Spleen (tissue), 11 donors: ENCODE results near the gene ADGRE2. TPM values are rescaled to one million over a fixed set of nuclear protein-coding genes. Genes with fewer than 3 reads are reported as not detected.

Experiments
- DNase-seq: peaks from one replicate; pipeline ENCODE4 v3.0.0-alpha.2; 2020
- H3K27ac ChIP-seq, 8 donors: fragments of 200-600 bp; sonication (generic) in 7 of 8; 1 replicate in 4 of 8; 2 replicates in 4 of 8; pipeline versions ENCODE4 v1.5.0 to v1.8.0; 2016 to 2021; ENCODE audit warnings: inconsistent platforms in 4 of 8, mild to moderate bottlenecking in 4 of 8, moderate library complexity in 1 of 8
- H3K27me3 ChIP-seq, 7 donors: fragments of 200-600 bp; sonication (generic) in 6 of 7; replicated peaks in 1 of 7; 1 replicate in 4 of 7; 2 replicates in 3 of 7; pipeline versions ENCODE4 v1.5.0 to v1.8.0; 2016 to 2021; ENCODE audit warnings: inconsistent platforms in 3 of 7, mild to moderate bottlenecking in 1 of 7
- H3K36me3 ChIP-seq, 6 donors: fragments of 200-600 bp; sonication (generic) in 5 of 6; 1 replicate in 4 of 6; 2 replicates in 2 of 6; pipeline versions ENCODE4 v1.5.0 to v1.8.0; 2016 to 2021; ENCODE audit warnings: inconsistent platforms in 2 of 6
- H3K4me1 ChIP-seq, 6 donors: fragments of 200-600 bp; sonication (generic) in 5 of 6; 1 replicate in 3 of 6; 2 replicates in 3 of 6; pipeline versions ENCODE4 v1.5.0 to v1.8.0; 2016 to 2021; ENCODE audit warnings: inconsistent platforms in 3 of 6
- H3K4me3 ChIP-seq, 8 donors: fragments of 200-600 bp; sonication (generic) in 7 of 8; 1 replicate in 4 of 8; 2 replicates in 4 of 8; pipeline versions ENCODE4 v1.5.0 to v1.8.0; 2016 to 2021; ENCODE audit warnings: inconsistent platforms in 4 of 8, mild to moderate bottlenecking in 4 of 8, moderate library complexity in 2 of 8
- H3K9me3 ChIP-seq, 8 donors: fragments of 200-600 bp; sonication (generic) in 7 of 8; 1 replicate in 4 of 8; 2 replicates in 4 of 8; pipeline versions ENCODE4 v1.5.0 to v1.8.0; 2016 to 2021; ENCODE audit warnings: inconsistent platforms in 4 of 8
- POLR2A ChIP-seq, 3 donors: fragments of 450-650 bp; IDR thresholded peaks; one replicate each; pipeline ENCODE4 v1.5.1; 2017; ENCODE audit warnings: antibody characterized with exemption in 3 of 3, mild to moderate bottlenecking in 1 of 3
- POLR2AphosphoS5 ChIP-seq, 3 donors: sonication (generic); formaldehyde crosslinking; IDR thresholded peaks; one replicate each; pipeline ENCODE4 v1.5.1; 2017; ENCODE audit warnings: antibody characterized with exemption in 3 of 3
- WGBS, 5 donors: extraction: QIAGEN DNeasy Blood & Tissue Kit in 3 of 5; methylation state at CpG; one replicate each; pipeline versions ENCODE4 v1.1.5 to v1.1.7; 2013 to 2018; 5-methylcytosine and 5-hydroxymethylcytosine counted together
- intact Hi-C: fragments of 100-400 bp; cut with DNase I; formaldehyde crosslinking; loops from one replicate; pipeline ENCODE4 v1.15.0; 2023; ENCODE audit warnings: low total_unique reads
- polyA plus RNA-seq, 3 donors: library from polyadenylated mRNA; stranded (reverse); fragments of 200-250 nt; gene quantifications; one replicate each; pipeline ENCODE4 v1.2.1, GENCODE V29; 2013
- total RNA-seq, 7 donors: library from RNA; depleted of rRNA in 3 of 7; stranded (reverse); fragments of >200 nt in 3 of 7; fragmentation: NEBNext Ultra II Directional in 4 of 7; extraction: Animal tissue kit (Norgen Biotek cat#: 25700) in 4 of 7; gene quantifications; one replicate each; pipeline versions ENCODE4 v1.1.0 to v1.2.1, GENCODE V29; 2016 to 2021
- TF ChIP-seq, protein P1 (sequence below), 11 experiments: fragments of 200-600 bp in 7 of 11; fragments of 450-650 bp in 4 of 11; sonication (generic) in 4 of 11; IDR thresholded peaks in 8 of 11; conservative IDR thresholded peaks in 3 of 11; 1 replicate in 7 of 11; 2 replicates in 4 of 11; pipeline versions ENCODE4 v1.4.0 to v1.8.0; 2016 to 2021; ENCODE audit warnings: antibody characterized with exemption in 11 of 11, inconsistent platforms in 4 of 11, mild to moderate bottlenecking in 1 of 11
- donor health status: healthy with polysubstance abuse.
- donor health status: DM: no; HTN: no; CAD: no; lungs with moderate emphysema.
- donor health status: DM: no; HTN: no; CAD: no.
- donor health status: Bipolar disorder and iron deficiency.
- donor health status: healthy.
- donor health status: DM: no; HTN: no; CAD: no.
- donor health status: DM: yes; HTN: yes; CAD: no.

ADGRE2 gene
- total and polyA plus RNA-seq, 10 donors = 4.0 to 183 (median 78.9) TPM

DNA sequence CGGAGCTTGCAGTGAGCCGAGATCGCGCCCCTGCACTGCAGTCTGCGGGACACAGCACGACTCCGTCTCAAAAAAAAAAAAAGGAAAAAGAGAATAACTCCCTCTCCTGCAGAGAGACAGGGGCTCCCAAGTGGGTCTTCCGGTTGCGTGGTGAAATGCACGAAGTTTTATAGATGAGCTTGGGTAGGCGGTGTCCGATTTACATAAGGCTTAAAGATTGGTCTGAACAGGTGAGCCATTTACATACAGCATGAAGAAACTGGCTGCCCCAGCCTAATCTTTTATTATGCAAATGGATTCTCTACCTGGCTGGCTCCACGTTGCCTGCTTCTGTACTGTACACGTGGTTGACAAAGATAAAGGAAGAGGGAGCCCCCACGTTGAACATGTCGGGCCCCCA, 19.5 kb downstream of the ADGRE2 start:
- Histone ChIP-seq H3K36me3 (peaks cover 0 to 95% (median 5%) of the 10 kb centered on the region in 6 donors), H3K4me3 (no peak overlapping the region), H3K27ac (no peak overlapping the region), H3K4me1 (no peaks in the 10 kb centered on the region), H3K27me3 (peaks cover 0 to 5% (median 0%) of the 10 kb centered on the region in 7 donors), H3K9me3 (no peaks in the 10 kb centered on the region)
- TF ChIP-seq POLR2A (IDR thresholded peaks at IDR 0.05) (no peak), POLR2AphosphoS5 (IDR thresholded peaks at IDR 0.05) (no peak)
- TF ChIP-seq, protein P1, sequence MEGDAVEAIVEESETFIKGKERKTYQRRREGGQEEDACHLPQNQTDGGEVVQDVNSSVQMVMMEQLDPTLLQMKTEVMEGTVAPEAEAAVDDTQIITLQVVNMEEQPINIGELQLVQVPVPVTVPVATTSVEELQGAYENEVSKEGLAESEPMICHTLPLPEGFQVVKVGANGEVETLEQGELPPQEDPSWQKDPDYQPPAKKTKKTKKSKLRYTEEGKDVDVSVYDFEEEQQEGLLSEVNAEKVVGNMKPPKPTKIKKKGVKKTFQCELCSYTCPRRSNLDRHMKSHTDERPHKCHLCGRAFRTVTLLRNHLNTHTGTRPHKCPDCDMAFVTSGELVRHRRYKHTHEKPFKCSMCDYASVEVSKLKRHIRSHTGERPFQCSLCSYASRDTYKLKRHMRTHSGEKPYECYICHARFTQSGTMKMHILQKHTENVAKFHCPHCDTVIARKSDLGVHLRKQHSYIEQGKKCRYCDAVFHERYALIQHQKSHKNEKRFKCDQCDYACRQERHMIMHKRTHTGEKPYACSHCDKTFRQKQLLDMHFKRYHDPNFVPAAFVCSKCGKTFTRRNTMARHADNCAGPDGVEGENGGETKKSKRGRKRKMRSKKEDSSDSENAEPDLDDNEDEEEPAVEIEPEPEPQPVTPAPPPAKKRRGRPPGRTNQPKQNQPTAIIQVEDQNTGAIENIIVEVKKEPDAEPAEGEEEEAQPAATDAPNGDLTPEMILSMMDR (IDR thresholded peaks at IDR 0.05 in 8 of 11, conservative IDR thresholded peaks at IDR 0.05 in 3 of 11) = no peak
- intact Hi-C loops = no loop called here
- DNase-seq = peak; percentile 23
- 52 to 78% (median 71%) methylated on average over 14 to 16 of the region's 16 CpGs for WGBS, 5 donors

DNA sequence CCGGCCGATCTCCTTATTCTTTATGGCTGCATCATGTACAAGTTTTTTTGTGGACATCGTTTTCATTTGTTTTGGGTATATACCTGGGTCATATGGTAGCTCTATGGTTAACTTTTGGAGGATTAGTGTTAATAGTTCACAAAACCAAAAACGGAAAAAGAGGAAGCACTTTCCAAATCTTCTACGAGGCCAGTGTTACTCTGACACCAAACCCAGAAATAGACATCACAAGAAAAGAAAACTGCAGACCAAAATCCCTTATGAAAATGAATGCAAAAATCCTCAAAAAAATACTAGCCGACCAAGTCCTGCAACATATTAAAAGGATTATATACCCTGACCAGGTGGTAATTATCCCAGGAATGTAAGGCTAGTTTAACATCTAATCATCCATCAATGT, 29.8 kb downstream of the ADGRE2 start:
- TF ChIP-seq POLR2AphosphoS5 (IDR thresholded peaks at IDR 0.05) (no peak), POLR2A (IDR thresholded peaks at IDR 0.05) (no peak)
- TF ChIP-seq, protein P1 (IDR thresholded peaks at IDR 0.05 in 8 of 11, conservative IDR thresholded peaks at IDR 0.05 in 3 of 11) = no peak
- Histone ChIP-seq H3K9me3 (no peaks in the 10 kb centered on the region), H3K4me1 (no peaks in the 10 kb centered on the region), H3K36me3 (peaks cover 0 to 88% (median 2%) of the 10 kb centered on the region in 6 donors), H3K27me3 (no peaks in the 10 kb centered on the region), H3K4me3 (no peak overlapping the region), H3K27ac (no peak overlapping the region)
- no peak for DNase-seq
- WGBS, 5 donors = 56 to 76% (median 65%) methylated on average over 6 of the region's 6 CpGs
- intact Hi-C loops = no loop called here

DNA sequence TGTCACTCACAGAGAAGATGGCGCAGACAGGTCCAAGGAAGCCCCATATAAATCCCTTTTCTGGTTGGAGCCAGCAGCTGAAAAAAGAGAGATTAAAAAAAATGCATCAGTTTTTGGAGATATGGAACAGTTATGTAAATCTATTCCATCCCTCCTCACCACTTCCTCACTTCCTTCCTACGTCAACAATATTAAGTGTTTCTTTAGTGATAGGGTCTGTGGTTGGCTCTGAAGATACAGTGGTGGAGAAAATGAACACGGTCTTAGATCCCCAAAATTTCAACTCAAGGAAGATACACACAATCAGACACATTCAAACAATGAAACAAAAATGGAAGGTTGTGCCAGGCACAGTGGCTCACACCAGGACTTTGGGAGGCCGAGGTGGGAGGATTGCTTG, 31.5 kb downstream of the ADGRE2 start:
- Histone ChIP-seq H3K4me1 (no peaks in the 10 kb centered on the region), H3K27ac (no peak overlapping the region), H3K4me3 (no peak overlapping the region), H3K27me3 (no peaks in the 10 kb centered on the region), H3K9me3 (no peaks in the 10 kb centered on the region), H3K36me3 (peaks cover 0 to 88% (median 7%) of the 10 kb centered on the region in 6 donors)
- no peak for TF ChIP-seq POLR2AphosphoS5 (IDR thresholded peaks at IDR 0.05)
- intact Hi-C loops = no loop called here
- DNase-seq = no peak
- WGBS, 5 donors = 63 to 74% (median 65%) methylated on average over 4 of the region's 4 CpGs

DNA sequence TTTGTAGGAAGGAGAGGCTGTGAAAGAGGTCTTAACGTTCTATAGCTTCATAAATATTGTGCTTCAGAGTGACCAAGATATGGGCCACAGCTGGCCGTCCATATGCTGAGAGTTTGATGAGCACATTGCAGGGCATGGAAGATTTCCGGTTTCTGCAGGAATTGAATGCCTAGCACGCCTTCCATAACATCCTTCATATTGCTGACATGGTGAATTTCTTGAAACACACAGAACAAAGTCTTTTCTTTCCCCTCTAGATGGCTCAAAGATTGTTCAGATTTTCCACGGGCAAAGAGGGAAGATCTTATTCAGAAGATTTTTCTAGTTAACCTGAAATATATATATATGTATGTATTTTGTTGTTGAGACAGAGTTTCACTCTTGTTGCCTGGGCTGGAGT, 42.4 kb downstream of the ADGRE2 start:
- TF ChIP-seq, protein P1 (IDR thresholded peaks at IDR 0.05 in 8 of 11, conservative IDR thresholded peaks at IDR 0.05 in 3 of 11) = no peak
- no peak for TF ChIP-seq POLR2A (IDR thresholded peaks at IDR 0.05)
- no peak overlapping the region for H3K4me3 ChIP-seq
- DNase-seq = no peak
- intact Hi-C loops = no loop called here
- 68 to 88% (median 72%) methylated on average over 5 of the region's 5 CpGs for WGBS, 5 donors
- H3K27ac ChIP-seq = no peak overlapping the region
- H3K9me3 ChIP-seq = peaks cover 0 to 16% (median 0%) of the 10 kb centered on the region in 8 donors
- H3K27me3 ChIP-seq = no peaks in the 10 kb centered on the region
- peaks cover 0 to 63% (median 0%) of the 10 kb centered on the region in 6 donors for H3K36me3 ChIP-seq
- H3K4me1 ChIP-seq = no peaks in the 10 kb centered on the region

DNA sequence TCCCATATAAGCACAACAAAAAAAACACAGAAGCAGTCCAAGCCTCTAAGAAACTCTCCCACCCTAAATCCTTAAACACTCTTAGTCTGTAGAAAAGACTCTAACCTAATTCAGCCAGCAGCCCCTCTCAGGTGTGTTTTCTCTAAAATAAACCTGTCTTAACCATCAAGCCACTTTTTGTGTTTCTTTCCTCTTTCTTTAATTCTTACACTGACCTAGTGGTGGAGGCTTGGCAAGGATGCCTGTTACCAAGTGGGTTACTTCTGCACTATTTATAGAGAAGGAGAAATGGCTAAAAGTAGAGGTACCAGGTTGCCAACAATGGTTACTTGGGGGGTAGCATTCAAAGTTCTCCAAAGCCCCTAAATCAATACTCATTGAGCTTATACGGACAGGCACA, 44.8 kb downstream of the ADGRE2 start:
- H3K9me3 ChIP-seq = peaks cover 0 to 39% (median 19%) of the 10 kb centered on the region in 8 donors
- H3K36me3 ChIP-seq = peaks cover 0 to 40% (median 0%) of the 10 kb centered on the region in 6 donors
- H3K4me3 ChIP-seq = no peak overlapping the region
- H3K27ac ChIP-seq = no peak overlapping the region
- DNase-seq = no peak
- no peak for TF ChIP-seq POLR2A (IDR thresholded peaks at IDR 0.05)
- TF ChIP-seq, protein P1 (IDR thresholded peaks at IDR 0.05 in 8 of 11, conservative IDR thresholded peaks at IDR 0.05 in 3 of 11) = no peak
- TF ChIP-seq POLR2AphosphoS5 (IDR thresholded peaks at IDR 0.05) = no peak
- H3K27me3 ChIP-seq = no peaks in the 10 kb centered on the region
- intact Hi-C loops = no loop called here
- WGBS, 5 donors = 0 to 97% (median 43%) methylated on average over 1 of the region's 1 CpG
- no peaks in the 10 kb centered on the region for H3K4me1 ChIP-seq
